HG03378 (cell line): ENCODE measurements around the gene COQ3.
A peak's percentile ranks its signal among the peaks of the same experiment; 100 is the strongest.

Source experiments
- ATAC-seq: cut with Tn5 transposase; IDR thresholded peaks from one replicate; pipeline ENCODE4 v1.9.1; 2021; ENCODE audit warnings: mild to moderate bottlenecking, moderate library complexity; ENCODE audit not compliant: unreplicated experiment

COQ3 gene, protein sequence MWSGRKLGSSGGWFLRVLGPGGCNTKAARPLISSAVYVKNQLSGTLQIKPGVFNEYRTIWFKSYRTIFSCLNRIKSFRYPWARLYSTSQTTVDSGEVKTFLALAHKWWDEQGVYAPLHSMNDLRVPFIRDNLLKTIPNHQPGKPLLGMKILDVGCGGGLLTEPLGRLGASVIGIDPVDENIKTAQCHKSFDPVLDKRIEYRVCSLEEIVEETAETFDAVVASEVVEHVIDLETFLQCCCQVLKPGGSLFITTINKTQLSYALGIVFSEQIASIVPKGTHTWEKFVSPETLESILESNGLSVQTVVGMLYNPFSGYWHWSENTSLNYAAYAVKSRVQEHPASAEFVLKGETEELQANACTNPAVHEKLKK

DNA sequence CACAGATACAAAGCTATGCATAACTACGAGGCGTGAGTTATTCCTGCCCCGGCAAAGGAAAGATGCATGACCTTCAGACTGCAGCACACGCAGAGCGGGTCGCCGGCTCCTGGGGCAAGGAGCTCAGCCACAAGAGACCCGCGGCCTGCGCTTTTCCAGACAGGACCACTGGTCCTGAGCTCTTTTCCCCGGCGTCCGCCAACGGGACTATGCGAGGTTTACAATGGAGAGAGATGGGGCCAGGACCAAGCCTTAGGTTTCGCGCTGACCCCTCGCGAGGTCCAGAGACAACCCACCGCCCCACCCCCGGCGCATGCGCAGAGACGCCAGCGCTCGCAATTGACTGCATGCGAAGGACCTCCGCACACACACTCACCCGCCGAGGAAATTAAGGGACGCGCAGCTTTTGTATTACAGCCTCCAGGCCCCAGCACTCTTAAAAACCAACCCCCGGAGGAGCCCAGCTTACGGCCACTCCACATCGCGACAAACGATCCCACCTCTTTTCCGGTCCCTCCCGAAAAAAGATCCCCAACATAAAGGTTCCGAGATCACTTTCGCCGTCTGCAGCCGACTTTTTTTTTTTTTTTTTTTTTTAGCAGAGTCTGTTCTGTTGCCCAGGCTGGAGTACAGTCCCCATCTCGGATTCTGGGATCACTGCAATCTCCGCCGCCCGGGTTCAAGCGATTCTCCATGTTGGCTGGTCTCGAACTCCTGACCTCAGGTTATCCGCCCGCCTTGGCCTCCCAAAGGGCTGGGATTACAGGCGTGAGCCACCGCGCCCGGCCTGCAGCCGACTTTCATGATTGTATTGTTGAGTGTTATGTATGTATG is at the start of gene COQ3:
TSS of gene COQ3 (minus strand) at position 498 of the 834 bp plus-strand sequence. CDS start at position 482, 16 bp downstream.
- peak; percentile 72 for ATAC-seq

DNA sequence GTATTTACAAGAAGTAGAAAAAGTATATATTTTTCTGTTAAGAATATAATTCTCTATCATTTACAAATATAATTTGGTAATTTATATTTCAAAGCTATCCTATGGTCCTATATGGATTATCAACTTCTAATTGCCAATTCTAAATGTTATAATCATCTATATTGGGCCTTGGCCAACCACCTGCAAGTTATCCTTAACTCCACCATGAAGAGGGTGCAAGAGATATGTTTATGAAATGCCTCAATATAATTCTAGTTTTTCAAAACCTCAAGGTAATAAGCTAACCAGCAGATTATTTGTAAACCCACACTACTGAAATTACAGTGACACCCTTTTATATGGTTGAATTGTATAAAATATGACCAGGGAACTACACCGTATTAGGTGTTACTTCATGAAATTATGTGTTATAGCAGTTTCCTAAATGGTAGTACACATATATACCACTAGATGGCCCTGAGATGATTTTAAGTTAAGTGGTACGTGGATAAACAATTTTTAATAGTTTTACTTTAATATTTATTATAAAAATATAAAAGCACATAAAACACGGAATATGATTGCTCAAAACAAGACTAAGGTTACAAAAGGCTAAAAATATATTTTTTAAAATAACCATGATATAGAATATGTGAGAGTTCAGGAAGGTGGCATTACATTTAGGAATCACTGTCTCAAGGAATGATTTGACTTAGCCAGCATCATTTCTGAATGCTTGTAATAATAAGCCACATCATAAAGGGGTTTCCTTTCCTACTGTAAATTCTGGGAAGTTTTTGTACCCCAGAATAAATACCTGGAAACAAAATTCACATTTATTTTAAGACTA is 40.9 kb upstream of the COQ3 start:
- ATAC-seq: peak; percentile 92

DNA sequence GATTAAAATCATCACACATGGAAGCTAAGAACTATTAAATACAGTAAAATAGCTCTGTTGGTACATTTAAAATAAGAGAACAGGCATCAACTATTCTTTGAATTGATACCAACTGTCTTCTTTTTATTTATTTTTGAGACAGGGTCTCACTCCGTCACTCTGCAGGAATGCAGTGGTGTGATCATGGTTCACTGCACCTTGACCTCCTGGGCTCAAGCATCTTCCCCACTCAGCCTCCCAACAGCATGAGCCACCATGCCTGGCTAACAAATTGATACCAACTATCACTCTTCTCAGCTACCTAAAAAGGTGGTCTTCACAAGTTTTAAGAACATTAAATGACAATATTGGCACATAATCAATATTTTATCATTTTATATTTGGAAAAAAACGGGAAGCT is 38.9 kb upstream of the COQ3 start:
- no peak for ATAC-seq

DNA sequence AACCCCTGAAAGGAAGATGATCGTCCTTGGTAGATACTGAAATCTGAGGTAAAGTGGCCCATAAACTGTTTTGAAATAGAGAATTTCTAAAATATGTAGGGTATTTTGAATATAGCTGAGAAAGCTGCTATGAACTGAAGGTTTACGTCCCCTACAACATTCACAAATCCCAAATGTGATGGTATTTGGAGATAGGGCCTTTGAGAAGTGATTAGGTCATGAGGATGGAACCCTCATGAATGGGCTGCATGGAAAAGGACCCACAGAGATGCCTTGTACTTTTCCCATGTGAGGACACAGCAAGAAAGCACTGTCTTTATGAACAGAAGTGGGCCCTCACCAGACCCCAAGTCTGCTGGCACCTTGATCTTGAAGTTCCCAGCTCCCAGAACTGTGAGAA is 37.9 kb upstream of the COQ3 start:
- ATAC-seq: no peak

DNA sequence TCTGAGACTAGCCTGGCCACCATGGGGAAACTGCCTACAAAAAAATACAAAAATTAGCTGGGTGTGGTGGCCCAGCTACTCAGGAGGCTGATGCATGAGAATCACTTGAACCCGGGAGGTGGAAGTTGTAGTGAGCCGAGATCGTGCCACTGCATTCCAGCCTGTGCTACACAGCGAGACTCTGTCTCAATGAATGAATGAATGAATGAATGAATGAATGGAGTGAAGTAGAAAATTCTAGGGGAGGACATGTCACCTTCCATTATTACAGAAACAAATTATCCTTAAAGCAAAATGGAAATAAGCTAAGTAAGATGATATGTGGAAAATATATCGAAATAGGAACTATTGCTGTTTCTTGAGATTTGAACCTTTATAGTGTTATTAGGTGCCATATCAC is 34.0 kb upstream of the COQ3 start:
- ATAC-seq: no peak

DNA sequence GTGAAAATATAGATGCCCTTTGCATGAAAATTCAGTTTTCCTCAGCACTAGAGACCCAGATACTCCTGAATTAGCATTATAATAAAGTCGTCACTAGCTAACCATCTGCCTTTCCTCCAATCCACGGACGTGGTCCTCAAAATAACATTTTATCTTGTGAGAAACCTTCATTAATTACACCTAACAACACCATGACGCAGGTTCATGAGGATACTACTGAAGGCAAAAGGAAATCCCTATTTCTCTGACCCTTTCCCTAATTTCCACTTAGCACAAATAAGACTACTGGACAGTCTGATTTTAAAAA is 32.4 kb upstream of the COQ3 start:
- no peak for ATAC-seq

DNA sequence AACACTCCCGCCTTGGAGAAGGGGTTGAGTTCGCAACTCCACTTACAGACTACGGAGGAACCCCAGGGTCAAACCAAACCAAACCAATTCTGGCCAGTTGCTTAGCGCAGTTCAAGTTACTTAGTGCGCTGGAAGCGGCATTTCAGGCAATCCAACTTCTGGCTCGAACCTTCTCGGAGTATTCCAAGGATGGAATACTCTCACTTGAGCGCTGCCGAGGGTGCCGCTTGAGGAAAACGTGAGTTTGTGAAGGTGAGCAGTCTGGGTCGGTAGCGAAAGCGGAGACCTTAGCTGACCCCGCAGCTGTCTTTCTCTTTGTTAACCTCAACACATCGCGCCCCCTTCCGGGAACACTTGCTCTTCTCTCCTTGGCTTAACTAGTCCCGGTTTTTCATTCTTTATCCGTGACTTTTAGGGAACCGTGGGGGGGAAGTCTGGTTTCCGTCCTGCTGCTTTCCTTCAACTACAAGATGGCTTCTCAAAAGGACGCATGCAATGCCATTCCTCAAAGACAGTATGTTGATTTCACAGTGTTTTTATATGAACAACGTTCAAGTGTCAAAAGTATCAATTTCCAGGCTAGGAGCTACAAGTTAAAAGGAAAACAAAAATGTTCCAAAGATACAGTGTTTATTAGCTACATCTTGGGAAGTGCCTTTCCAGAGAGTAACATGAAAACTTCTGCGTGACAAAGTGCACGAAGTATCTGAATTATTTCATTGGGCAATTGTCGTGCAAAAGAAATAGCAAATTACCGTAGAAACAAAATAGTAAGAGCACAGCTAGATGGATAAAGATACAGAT is 31.9 kb upstream of the COQ3 start:
- ATAC-seq: peak; percentile 50

DNA sequence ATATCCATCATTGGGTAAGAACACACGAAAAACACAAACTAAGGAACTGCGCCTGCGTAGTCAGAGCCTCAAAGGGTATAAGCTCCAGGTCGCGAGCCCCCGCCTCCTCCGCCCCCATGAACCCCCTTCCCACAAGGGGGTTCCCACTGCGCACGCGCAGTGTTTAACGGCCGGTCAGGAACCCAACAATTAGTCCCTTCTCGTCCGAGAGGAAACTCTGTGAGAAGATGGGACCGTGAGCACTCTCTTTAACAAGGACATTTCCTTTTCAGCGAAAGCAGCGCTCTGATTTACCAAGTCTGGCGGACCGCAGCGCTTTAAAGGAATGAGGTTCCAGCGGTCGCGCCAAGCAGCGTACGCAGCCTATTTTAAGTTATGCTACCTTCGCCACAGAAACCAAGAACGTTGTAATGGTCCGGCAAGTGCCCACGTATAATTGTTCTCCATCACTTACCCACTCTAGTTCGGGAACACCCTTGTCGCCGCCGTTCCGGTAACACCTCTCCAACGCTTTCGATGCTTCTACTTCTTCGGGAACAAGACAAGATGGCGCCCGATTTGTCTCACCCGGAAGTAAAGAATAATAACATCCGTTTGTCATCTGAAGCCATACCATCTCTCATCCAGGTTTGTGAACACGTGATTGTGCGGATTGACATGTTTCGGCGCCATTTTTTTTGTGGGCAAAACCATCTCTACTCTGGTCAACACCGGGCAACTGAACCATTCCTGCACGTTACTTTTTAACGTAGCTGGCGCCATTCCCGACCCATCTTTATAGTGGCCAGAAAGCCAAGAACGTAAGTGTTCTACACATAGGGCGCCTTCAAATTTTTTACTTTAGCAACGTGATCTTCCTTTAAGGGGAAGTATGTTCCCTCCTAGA is 31.0 kb upstream of the COQ3 start, which contains the start of gene PNISR:
TSS of gene PNISR (minus strand) at position 548 of the 886 bp plus-strand sequence. CDS start 10,649 bp downstream, outside the sequence.
- peak; percentile 95 for ATAC-seq

DNA sequence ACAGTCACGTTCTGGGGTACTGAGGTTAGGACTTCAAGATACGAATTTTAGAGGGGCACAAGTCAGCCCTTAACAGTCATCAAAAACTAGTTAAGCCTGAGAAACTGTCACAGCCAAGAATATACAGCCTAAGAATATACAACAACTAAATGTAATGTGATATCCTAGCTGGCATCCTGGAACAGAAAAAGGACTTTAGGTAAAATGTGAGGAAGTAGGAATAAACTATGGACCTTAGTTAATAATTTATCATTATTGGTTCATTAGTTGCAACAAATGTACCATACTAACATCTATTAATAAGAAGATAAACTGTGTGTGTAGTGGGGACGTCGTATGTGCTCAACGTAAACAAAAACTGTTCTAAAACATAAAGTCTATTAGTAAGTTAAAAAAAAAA is 30.0 kb upstream of the COQ3 start:
- ATAC-seq: no peak

DNA sequence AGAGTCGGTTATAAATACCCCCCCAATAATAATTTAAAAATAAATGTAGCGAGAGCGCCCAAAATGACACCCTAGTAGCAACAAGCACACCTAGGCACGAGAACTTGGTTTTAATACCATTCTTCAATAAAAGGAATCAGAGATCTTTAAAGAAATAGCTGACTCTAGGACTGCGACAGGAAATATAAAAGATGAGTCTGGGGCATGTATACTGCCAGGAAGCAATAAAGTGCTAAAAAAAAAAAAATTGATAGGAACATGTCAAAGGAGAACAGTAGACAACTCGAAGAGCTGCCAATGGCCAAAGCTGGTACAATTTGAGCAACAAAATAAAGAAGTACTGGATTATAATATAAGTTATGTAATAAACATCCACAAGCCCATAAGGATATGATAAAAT is 28.9 kb upstream of the COQ3 start:
- ATAC-seq: no peak

DNA sequence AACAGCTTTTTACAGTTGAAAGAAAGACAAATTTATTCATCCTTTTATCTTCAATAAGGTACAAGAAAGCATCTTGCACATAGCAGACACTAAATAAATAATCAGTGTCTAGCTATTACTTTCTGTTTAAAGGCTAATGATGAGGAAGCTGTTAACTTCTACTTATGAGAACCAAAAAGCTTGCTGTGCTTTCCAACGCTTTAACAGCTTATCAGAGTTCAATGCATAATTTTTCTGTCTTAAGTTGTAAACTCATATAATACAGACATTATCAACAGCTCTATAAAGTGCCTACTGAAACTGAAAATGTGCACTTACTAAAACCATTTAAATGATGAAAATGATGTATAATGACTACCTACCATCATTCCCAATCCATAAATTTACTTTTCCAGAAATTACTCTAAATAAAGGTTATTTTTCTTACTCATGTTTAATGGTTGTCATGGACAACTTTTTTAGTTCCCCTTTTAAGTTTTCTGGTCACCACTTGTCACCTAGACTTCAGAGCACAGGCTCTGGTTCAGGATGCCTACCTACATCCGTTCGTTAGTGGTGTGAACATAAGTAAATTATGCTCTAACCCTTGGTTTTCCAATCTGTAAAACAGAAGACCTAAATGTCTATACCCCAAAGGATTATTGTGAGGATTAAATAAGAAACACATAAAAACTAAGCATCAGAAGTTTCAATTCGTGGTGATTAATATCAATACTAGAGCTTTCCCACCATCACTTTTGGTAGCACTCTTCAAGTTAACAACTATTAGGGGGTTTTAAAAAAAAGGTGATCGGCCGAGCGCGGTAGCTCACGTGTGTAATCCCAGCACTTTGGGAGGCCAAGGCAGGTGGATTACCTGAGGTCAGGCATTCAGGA is 23.1 kb upstream of the COQ3 start:
- peak; percentile 82 for ATAC-seq

DNA sequence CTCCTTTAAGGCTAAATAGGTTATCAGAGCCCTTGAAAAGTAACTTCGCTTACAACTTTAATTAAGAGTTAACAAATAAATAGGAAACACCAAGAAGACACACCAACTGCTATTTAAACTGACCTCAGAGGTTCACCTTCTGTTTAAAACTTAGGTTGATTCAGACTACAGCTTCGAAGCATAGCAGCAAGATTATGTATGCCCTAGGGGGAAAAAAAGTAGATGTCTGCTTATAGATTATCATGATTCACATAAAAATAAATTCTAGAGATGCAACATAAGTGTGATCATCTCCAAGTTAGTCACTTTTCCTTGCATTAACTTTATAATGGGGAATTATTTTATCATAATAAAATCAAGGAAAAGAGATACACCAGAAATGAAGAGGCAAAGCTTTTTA is 22.2 kb upstream of the COQ3 start:
- ATAC-seq: no peak

DNA sequence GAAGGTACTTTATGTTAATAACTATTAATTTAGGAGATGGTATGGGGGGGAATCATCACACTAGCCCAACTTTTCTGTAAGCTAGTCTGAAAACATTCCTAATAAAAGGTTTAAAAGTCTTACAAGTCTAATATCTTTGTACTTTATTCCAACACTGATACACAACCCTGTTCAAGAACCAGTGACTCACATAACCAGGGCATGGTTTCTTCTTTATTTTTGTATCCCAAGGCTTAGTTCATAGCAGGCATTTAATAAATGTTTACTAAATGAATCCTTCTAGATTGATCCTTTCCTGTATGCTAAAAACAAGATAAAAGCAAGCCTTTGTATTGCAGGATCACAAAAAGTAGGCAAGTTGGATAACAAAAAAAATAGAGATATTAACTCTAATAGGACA is 21.5 kb upstream of the COQ3 start:
- no peak for ATAC-seq

DNA sequence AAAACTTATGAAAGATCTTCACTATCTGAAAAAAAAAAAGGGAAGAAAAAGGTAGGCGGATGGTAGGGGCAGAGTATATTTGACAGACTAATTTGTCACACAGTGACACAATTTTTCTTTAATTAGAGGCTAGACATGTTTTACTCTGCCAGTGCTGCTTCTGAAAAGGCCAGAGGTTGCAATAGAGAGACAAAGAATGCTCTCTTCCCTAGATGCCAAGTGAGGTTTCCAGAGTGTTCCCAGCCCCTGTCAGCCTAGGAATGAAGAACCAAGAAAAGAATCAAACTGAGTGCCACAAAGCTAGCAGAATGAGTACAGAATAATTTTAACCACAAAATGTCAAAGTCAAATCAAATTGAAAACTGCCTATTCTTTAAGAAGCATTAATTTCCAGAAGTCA is 18.1 kb upstream of the COQ3 start:
- no peak for ATAC-seq

DNA sequence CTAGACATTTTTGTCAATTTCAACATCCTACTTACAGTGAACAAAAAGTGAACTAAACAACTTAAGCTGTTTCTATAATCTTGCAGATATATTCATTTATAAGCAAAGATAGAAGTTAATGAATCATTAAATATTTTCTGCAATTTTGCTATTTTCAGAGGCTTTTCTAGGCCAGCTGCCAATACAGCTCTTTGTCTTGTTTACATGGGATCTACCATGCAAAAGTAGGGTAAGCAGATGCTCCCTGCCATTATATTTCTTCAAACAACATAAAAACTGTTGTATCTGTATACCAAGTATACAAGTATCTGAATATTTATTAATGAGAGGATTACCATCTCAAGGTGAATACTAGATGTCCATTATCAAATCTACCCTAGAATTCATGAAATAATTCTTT is 15.7 kb upstream of the COQ3 start:
- ATAC-seq: no peak

DNA sequence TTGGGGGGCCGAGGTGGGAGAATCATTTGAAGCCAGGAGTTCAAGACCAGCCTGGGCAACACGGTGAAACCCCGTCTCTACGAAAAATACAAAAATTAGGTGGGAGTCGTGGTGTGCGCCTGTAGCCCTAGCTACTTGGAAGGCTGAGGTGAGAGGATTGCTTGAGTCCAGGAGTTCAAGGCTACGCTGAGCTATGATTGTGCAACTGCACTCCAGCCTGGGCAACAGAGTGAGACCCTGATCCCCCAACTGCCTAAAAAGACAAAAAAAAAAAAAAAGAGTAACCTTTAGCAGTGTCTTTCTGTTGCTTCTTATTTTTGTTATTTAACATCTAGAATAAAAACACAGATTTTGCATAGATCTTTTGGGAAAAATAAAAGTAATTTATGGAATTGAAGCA is 13.1 kb upstream of the COQ3 start:
- ATAC-seq: no peak

DNA sequence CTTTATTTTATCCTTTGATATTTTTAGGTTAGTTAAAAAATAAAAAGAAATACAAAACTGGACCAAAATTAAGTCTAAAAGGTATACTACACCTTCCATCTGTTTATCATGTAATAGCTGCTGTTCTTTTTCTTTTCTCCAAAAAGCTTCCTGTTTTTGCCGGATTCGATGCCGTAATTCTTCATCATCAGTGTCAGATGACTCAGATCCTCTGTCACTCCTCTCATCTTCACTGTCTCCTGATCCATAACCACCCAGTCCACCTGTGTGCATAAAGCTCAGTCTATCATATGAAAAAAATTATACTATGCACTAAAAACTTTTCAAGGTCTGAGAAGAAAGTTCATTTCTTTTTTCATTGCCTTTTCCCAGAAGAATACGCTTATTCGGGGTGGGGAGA is 8.5 kb upstream of the COQ3 start:
- ATAC-seq: no peak

DNA sequence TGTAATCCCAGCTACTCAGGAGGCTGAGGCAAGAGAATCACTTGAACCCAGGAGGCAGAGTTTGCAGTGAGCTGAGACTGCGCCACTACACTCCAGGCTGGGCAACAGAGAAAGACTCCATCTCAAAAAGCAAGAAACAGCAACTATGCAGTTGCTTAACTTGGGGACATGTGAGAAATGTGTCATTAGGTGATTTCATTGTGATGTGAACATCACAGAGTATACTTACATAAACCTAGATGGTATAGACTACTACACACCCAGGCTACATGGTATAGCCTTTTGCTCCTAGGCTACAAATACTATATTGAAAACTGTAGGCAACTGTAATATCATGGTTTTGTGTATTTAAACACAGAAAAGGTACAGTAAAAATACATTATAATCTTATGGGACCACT is 3.3 kb upstream of the COQ3 start:
- ATAC-seq: no peak

DNA sequence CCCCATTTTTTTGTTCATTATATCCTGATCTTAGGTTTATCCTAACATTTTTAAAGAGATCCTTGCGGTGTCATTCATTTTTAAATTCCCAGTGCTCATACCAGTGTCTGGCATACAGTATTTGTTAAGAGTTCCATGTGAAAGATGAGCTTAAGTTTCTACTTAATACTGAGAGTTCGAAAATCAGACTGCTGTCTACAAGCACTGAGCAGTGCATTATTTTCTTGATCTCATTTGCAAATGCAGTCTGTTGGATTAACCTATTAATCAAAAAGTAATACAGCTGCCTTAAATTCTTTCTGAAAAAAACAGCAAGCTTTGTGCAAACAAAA is 663 bp downstream of the COQ3 start:
- ATAC-seq: peak; percentile 24
